ENCODE data around the gene COPS6.
A peak's percentile ranks its signal among the peaks of the same experiment; 100 is the strongest.

The COPS6 gene

GRCh38 chr7:100102950-100103840, 14.4 kb downstream of the COPS6 start:
- DNase-seq = no peak

DNA sequence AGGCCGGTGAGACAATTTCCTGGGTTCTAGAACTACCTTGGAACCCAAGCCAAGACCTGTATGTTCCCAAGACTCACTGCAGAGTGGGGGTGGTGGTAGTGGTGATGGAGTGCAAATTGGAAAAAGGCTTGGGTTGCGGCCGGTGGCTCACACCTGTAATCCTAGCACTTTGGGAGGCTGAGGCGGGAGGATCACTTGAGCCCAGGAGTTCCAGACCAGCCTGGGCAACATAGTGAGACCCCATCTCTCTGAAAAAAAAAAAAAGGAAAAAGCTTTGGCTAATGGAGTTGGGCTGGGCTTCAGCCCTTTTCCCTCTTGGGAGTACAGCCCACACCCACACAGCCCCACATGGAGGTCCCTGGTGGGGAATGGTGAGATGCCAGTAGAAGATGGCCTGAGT, 16.8 kb downstream of the COPS6 start:
- no peak for DNase-seq

GRCh38 chr7:100106633-100107032, 17.9 kb downstream of the COPS6 start:
- no peak for DNase-seq

- no peak for DNase-seq
Observed at GRCh38 chr7:100107125-100107737, 18.5 kb downstream of the COPS6 start.

DNA sequence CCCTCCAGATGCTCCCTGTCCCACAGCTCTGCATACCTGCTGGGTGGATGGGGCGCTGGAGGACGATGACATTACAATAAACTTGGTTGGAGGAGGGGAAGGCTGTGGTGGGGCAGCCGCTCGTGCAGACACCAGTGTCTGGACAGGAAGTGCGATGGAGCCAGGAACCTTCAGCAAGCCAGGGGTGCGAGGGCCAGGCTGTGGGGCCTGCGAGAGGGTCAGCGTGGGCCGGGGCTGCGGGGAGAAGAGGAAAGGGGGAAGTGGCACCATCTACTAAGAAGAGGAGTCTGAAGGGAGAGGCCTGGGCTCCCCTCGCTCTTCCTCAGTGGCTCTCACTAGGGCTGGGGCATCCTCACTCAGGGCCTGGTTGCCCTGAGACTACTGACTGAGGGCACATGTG, 19.1 kb downstream of the COPS6 start:
- DNase-seq = no peak

GRCh38 chr7:100109521-100110163, 20.9 kb downstream of the COPS6 start:
- no peak for DNase-seq

- no peak for DNase-seq
Observed at GRCh38 chr7:100111156-100111555, 22.4 kb downstream of the COPS6 start.

GRCh38 chr7:100111914-100112313, 23.1 kb downstream of the COPS6 start:
- no peak for DNase-seq

DNA sequence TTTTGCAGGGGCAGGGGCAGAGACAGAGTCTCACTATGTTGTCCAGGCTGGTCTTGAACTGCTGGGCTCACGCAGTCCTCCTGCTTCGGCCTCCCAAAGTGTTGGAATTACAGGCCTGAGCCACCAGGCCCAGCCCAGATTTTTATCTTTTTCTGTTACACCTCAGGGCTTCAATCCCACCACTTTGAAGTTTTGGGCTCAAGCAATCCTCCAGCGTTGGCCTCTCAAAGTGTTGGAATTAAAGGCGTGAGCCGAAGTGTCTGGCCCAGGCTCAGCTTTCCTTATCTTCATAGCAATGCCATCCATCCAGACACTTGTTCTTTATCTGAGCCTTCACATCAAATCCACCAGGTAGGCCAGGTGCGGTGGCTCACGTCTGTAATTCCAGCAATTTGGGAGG, 26.3 kb downstream of the COPS6 start:
- no peak for DNase-seq

DNA sequence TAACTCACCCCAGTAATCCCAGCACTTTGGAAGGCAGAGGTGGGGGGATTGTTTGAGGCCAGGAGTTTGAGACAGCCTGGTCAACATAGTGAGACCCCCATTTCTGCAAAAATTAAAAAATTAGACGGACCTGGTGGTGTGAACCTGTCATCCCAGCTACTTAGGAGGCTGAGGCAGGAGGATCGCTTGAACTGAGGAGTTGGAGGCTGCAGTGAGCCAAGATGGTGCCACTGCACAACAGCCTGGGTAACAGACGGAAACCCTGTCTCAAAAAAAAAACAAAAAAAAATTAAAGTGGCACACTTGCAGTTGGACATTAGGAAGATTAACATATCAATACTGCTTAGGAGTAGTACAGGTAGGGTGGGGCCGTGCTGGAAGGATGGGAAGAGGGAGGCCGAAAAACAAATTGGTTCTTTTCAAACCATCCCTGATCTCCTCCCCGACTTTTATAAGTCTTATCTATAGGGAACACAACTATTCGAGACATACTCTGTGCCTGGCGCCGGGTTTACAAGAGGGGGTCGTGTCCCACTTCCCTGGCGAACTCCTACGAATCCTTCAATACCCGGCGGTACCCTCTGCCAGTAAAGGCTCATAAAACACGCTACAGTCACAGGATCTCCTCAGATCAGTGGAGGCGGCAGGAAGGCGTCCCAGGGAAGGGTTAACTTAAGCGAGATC, 29.8 kb downstream of the COPS6 start:
- no peak for DNase-seq

- DNase-seq = peak; percentile 96
Observed at GRCh38 chr7:100119072-100119969, 30.6 kb downstream of the COPS6 start, which contains the start of the genes CNPY4 and TAF6. TSS of gene CNPY4 (plus strand) at chr7:100119634. CDS start at chr7:100119745, 111 bp downstream. TSS of gene TAF6 (minus strand) at chr7:100119358. CDS start at chr7:100114209, 5,149 bp downstream.

- peak; percentile 81 for DNase-seq
Observed at GRCh38 chr7:100119970-100120732, 31.4 kb downstream of the COPS6 start.

- no peak for DNase-seq
Observed at GRCh38 chr7:100120733-100121036, 31.9 kb downstream of the COPS6 start.

DNA sequence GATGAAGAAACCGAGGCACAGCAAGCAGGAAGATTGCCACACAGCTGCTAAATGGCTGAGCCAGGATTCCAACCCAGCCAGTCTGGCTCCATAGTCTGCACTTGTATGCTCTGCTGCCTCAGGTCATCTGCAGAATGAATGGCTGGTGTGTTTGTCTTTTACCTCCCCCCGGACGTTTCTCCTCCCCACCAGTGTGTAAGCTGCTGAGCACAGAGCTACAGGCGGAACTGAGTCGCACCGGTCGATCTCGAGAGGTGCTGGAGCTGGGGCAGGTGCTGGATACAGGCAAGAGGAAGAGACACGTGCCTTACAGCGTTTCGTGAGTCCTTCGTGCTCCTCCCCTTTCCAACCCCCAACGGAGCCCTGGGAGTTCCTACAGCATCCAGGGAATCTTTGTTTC, 33.3 kb downstream of the COPS6 start:
- no peak for DNase-seq

GRCh38 chr7:100122568-100122967, 33.8 kb downstream of the COPS6 start:
- DNase-seq = no peak

GRCh38 chr7:100124301-100125230, 35.8 kb downstream of the COPS6 start:
- no peak for DNase-seq

DNA sequence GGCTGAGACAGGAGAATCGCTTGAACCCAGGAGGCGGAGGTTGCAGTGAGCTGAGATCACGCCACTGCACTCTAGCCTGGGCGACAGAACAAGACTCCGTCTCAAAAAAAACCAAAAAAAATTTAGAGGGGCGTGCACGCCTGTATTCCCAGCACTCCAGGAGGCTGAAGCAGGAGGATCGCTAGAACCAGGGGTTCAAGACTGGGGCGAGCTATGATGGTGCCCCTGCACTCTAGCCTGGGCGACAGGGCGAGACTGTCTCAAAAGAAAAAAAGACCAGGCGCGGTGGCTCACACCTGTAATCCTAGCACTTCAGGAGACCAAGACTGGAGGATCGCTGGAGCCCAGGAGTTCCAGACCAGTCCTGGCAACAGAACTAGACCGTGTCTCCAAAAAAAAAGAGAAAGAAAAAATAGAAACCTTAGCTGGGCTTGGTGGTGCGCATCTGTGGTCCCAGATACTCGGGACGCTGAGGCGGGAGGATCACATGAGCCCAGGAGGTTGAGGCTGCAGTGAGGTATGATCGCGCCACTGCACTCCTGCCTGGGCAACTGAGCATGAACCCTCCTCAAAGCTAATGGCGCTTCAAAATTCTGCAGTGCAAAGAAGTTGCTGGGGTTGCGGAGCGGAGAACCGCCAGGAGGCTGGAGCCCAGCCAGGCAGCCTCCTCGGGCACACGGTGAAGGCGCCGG, 37.6 kb downstream of the COPS6 start:
- DNase-seq = no peak

DNA sequence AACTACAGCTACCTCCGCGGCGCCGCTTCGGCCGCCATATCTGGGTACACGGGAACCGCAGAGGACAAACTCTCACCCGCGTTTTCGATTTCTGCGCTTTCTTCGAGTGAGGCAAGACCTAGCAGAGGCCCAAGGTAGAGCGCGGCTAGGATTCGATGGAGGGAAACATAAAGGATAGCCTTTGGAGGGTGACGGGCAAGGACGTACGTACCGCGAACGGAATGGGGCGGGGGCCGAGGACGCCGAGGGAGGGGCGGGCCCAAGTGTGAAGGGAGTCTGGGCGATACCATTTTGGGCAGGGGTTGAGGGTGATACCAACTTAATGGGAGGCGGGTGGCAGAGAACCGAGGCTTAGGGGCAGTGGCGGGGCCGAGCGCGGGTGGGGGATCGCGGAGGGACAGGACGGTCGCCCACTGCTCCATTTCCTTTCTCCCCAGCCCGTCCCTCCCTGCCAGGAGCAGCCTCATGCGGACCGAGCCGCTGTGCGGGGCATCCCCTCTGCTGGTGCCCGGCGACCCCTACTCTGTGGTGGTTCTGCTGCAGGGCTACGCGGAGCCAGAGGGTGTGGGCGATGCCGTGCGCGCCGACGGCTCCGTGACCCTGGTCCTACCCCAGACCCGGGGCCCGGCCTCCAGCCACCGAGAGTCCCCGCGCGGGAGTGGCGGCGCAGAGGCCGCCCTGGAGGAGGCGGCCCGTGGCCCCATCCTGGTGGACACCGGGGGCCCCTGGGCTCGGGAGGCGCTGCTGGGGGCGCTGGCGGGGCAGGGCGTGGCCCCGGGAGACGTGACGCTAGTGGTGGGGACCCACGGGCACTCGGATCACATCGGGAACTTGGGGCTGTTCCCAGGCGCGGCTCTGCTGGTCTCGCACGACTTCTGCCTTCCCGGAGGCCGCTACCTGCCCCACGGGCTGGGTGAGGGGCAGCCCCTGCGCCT, 38.4 kb downstream of the COPS6 start, which contains the start of gene MBLAC1:
TSS of gene MBLAC1 (plus strand) at position 37 of the 935 bp plus-strand sequence. CDS start at position 466, 429 bp downstream.
- peak; percentile 95 for DNase-seq

Data from CD4-positive, alpha-beta T cell treated with Interleukin-17A for 1 hour (primary cell).